NCI-H2081 (cell line): ENCODE measurements around the gene PLXNA4.

Experiments
- DNase-seq, 2 experiments: peaks; one replicate each; lab custom pipeline; 2025; lab: John Stamatoyannopoulos, UW

The PLXNA4 gene

DNA sequence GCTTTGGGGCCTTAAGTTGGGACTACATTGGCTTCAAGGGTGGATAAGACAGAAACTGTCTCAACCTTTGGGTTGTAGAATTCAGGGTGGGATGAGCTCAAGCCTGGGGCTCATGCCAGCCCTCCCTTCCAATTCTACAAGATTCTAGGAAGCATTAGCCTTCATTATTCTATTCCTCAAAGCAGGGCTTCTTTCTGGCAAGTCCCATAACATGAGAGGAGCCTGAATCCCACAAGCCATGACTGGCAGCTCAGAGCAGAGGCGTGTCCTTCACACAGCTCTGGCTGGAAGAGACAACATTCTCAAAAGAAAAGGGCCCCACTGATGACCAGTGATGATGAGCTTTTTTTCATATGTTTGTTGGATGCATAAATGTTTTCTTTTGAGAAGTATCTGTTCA lies 187.6 kb downstream of the PLXNA4 start:
- no peak for DNase-seq

DNA sequence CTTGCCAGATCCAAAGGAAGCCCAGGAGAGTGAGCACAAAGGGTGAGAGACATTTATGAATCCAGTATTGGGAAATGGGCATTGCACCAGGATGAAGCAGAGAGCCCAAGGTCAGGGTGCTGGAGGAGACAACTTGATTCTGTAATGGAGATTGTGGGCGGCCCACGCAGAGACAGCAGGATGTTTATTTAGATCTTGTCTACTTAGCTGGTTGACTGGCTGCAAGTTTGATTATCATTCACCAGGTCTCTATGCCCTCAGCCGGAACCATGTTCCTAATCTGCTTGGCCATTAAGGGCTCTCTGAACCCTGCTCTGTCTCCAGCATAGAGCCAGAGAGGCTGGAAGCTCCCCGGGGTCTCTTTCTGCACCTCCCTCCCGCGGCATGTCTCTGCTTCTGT lies 188.7 kb downstream of the PLXNA4 start:
- no peak for DNase-seq

DNA sequence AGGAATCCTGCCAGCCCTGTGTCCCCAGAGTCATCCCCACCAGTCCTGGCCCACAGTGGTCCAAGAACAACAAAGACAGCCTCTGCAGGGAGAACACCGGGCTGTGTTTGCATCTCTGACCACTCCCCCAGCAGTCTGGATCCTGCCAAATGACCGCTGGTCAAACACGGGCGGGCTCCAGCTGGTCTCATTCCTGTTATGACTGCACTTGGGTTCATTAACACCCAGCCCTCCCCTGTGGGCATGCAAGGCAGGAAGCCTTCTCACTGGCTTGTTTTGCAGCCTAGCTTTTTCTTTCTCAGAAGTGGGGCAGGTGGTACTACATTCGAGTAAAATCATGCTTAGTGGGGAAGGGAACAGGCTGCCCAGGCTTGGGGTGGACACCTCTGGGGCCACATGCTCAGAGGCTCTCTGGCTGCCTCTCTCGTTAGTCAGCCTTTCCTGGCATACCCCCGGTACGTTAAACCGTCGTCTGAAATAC lies 190.0 kb downstream of the PLXNA4 start:
- DNase-seq = peak; percentile 79 to 92

DNA sequence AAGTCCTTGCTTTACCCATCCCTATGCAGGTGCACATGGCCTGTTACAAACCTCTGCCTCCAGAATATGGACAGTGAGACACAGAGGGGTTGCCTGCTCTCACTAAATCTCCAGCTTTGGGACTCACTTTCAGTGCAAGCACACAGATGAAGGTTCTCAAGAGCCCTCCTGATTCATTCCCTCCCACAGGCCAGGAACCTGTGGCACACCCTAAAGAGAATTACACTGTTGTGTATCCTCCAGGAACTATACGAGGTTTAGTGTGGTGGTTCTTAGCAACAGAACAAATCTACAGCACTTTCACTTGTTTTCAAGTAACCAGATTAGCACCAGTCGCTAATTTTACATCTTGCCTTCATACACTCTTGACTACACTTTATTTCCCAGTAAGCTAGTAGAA lies 192.3 kb downstream of the PLXNA4 start:
- no peak for DNase-seq

DNA sequence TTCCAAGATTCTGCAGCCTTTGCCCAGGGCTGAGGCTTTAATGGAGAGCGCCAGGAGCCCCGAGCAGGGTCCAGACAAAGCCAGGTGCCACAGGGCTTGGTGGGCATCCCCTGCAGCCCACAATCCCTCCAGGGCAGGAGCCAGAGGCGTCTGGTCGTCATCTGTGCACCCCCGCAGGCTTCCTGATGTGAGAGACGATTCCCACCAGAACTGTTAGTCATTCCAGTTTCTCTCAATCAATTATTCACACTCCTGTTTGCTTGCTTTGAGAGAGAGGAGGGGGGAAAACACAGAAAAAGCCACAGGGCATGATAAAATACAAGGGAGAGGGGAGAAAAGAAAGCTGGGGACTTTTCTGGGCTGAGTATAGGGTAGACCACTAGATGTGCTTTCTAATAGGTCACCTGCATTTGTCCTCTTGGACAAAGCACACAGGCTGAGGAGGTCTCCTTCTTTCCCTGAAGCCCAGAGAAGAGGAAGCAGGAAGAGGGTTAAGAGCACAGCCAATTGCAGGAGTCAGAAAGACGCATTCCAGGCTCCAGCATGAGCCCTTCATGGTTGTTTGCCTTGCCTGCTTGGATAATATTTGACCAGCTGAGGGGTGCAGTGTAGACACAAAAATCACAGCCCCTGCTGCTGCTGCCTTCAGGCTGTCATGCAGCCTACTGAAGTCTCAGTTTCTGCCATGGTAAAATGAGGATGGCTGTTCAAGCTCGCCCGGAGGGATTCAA lies 194.4 kb downstream of the PLXNA4 start:
- peak; percentile 78 to 95 for DNase-seq

DNA sequence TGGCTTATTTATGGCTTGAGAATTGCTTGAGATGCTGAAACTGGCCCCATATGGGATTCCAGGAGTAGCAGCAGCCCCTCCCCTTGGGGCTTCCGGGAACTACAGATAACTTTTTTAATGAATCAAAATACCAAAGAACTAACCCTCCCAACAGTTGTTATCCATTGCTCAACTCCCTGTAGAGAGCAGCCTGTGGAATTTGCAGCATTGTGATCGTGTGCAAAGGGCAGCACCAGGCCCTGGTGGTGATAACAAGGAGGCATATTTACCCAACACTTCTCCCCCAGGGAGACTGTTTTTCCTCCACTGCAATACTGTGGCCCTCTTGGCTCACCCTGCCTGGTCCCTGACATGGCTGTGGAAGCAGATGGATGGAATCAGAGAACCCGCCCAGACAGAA lies 196.2 kb downstream of the PLXNA4 start:
- DNase-seq = no peak

DNA sequence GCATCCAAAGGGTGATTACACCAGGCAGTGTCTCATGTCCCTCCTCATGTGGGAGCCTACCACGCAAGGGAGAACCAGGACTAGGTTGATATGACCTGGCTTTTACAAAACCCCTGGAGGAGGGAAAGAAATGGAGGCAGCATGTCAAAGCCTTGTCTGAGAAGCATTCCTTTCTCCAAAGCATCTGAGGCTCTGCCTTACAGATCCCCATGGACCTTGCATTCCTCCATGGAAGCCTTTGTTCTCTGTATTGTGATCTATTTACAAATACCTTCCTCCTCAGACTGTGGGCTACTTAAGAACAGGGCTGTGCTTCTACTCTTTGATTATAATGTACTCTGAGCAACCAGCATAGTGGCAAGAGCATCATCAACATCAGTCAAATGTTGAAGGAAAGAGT lies 197.0 kb downstream of the PLXNA4 start:
- DNase-seq = no peak

DNA sequence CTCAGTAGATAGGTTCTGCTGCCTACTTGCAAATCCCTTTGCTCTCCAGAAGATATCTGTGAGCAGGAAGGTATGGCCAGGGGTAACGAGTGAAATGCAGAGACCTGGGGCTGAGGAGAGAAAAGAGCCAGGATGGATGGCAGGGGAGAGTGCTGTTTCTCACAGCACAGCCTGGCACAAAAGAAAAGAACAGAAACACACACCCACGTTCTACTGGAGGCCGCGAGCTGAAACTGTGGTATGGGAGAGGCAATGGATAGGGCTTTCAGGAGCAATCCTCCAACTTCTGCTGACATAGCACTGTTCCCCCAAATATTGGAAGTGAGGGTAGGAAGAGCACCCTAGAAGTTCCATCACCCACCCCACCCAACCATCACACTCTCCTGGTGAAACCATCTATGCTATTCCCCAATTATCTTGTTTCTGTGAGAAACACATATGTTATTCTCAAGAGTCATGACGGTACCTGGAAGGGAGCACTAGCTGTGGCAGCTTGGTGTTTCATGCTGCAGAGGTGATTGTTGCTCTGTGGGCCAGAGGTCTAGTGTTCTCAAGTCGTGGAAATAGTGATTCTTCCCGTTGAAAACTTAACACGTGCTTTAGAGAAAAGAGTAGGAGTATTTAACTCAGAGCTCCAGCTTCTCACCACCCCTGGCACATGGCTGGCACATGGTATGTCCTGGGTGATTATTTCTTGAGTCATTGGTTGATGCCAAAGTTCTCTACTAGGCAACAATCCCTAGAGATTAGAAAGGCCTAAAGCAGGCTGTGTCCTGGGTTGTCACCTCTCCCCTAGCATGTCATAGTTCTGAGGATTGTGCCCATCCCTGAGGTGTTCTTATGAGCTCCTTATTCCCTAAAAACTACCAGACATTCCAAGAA lies 198.3 kb downstream of the PLXNA4 start:
- no peak for DNase-seq

DNA sequence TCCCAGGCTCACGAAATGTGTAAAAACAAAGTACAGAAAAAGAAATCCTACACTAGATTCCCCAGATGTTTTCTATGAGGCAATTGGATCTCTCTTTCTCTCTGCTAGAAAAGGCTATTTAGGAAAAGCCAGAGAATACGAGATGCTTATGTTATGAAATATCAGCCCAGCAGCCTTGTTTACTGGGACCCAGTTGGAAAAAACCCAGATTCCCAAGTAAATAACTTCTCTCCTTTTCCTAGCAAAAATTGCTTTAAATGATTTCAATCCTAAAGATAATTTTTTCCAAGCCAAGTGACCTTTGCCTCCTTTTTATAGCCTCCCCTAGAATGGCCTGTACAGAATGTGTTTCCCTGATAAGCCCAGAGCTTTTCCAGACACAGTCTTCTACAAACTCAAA lies 199.3 kb downstream of the PLXNA4 start:
- DNase-seq = no peak

DNA sequence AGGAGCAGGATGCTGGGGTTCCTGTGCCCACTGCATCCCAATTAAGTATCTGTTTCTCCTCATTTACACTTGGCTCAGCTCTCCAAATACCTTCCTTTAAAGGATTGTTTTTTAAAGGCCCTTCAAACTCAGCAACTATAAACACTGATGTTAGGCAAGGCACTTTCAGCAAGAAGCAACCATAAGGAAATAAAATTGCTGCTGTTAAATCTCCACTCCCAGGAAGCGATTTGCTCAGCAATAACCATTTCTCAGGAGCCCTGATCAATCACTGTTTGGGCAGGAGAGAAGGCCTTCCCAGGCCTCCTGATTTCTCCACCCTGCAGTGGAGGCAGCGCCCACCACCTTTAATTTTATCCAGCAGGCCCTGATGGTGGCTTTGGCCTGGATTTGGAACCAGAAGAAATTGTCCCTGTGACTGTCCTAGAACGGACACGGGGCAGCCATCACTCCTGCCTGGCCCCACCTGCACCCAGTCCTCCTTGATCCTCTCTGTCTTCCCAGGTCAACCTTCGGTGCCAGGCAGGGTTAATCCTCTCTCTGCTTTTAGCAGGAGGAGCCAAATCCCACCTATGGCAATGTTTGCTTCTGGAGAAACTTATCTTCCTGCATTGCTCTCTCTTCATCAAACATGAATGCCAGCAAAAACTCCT lies 199.8 kb downstream of the PLXNA4 start:
- DNase-seq = no peak

DNA sequence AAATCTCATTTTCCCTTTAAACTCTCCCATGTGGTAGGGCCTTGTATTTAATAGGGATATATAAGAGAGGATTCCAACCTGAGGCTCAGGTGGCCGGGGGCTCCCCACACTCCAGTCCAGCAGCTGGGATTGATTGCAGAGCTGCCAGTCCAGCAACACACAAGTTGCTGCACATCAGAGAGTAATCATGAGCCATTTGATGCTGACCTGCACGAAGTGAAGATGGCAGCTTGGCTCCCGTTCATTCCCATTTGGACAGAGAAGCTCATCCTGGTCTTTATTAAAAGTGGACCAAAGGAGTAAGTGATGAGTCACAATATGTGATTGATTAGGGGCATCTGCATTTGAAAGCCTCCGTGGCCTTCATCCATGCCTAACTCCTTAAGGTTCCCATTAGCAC lies 202.4 kb downstream of the PLXNA4 start:
- DNase-seq = no peak

DNA sequence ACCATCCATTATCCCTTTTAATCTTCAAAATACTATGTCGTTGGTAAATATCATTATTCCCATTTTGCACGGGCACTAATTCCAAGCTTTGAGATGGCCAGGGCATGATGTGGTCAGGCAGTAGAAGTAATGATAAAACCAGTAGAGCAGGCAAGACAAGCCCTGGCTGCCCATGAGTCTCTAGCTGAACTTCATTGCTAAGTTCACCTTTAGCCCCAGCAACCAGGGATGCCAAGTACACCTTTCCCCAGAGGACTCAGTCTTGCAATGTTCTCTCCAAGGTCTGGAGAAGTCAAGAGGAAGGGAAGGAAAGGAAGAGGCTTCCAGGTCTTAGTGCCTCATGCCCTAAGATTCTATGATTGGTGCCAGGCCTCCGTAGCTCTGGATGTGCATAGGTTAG lies 203.2 kb downstream of the PLXNA4 start:
- no peak for DNase-seq

DNA sequence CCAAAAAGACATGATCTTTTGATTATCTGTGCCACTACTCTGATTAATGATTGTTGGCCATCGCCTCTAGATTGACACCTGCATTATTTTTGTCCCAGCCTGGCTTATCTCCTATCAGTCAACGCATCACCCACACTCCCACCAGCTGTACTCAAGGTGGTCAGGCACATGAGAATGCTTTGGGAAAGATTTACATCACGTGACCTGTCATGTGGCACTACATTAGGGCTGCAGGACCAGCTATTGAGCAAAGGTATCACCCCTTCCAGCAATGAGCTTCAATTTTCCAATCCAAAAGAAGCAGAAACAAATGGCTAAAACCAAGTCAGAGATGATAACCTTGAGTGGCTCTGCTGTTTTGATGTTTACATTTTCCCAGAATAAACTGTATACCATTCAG lies 204.3 kb downstream of the PLXNA4 start:
- no peak for DNase-seq

DNA sequence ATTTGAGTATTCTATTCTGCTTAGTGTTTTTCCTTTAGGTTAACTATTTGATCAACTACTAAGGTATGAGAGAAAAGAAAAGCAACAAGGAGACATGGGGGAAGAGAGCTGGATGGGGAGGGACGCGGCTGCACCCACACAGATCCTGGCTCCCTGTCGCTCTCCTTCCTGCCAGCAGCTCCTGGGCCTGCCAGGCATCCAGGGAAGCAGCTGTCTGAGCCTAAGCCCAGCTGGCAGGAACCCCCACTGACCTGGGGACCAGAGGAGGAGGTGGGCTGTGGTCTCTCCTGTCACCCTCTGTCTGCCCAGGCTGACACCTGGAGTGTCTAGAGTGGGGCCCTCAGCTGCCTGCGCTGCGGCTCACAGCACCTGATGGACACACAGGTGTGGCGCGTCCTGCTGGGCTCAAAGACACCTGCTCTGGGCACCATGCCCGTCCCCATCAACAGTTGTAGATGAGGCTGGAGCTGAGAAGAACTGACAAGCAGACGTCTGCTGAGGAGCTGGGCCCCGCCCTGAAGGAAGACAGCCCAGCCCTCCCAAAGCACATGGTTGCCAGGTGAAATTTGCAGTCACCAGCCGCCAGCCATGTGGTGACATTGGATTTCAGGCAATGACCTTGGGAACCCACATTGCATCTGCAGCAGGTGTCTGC lies 207.9 kb downstream of the PLXNA4 start:
- DNase-seq = peak; percentile 83 to 96

DNA sequence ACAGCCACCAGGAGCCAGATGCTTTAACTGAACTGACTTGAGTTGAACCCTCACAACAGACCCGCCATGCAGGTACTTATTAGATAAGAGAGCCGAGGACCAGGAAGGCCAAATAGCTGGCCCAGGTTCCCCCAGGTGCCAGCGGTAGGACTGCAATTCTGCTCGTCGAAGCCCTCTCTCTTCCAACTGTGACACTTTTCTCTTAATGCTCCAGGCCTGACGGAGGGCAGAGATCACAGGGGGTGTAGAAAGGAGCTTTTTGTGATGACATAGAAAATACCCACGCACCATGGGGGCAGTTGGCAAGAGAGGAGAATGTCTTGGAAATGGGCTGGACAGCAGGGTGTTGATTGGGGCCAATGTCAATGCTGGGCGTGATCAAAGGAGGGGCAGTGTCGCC lies 208.5 kb downstream of the PLXNA4 start:
- DNase-seq = no peak

DNA sequence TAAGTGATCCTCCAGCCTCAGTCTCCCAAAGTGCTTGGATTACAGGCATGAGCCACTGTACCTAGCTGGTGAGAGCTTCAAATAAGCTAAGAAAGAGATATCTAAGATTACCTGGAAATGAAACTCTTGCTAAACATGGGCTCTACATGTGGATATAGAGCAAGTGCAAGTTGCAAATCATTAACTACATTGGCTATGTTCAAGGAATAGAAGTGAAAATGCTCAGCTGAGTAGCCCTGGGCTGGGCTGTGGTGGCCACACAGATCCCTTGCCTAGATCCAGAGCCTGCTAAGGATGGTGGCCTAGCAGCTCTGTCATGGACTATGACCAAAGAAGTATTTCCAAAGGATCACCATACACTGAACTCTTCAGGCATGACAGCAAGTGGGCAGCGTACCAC lies 209.3 kb downstream of the PLXNA4 start:
- DNase-seq = no peak

DNA sequence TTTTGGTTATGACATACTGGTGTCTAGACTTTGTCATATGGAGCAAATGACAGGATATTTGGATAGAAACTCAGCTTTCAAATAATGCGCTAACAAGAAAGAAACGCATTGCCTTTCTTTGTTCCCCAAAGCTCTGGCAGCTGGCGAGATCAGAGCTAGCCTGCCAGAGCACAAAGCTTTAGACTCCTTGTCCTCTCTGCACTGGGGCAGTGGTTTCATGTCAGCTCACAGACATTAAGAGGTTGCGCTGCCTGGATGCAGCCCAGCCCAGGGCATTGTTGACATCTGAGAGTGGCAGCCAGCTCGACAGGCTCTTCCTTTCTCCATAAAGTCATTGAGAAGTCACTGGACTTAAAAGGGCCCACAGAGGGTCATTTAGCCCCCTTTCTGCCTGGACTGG lies 212.0 kb downstream of the PLXNA4 start:
- DNase-seq = peak in 1 of 2 experiments; percentile 10

DNA sequence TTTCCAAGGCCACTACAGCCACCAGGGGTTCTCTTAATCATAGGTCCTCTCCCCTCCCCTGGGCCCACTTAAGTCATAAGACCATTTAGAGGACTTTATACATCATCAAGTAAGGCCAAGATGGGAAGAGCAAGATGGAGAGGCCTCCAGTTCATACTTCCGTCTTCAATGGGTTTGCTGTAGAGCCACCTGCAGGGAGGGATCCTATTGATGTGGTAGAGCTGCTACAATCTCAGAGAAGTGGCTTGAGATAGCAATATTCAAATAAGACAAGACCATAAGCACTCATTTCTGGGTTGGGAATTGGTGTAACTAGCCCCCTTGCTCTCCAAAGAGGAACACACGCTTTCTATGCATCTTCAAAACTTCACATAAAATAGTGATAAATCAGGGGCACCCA lies 214.2 kb downstream of the PLXNA4 start:
- no peak for DNase-seq

DNA sequence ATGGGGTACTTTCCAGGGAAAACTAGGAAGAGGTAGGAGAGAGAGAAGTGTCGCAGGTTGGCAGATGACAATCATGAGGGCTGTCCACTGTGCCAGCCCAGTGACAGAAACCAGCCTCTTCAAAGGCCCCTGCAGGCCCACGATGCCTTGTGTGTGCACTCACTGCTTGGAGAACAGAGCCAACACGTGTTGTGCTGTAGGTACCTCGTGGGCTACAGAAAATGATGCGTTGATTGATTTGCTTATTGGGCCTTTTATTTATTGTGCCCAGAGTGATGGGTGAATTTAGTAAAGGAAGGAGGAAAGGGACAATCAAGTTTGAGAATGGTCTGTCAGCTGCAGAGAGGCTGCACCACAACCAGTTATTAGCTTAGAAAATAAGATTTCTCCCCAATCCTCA lies 215.1 kb downstream of the PLXNA4 start:
- DNase-seq = no peak

DNA sequence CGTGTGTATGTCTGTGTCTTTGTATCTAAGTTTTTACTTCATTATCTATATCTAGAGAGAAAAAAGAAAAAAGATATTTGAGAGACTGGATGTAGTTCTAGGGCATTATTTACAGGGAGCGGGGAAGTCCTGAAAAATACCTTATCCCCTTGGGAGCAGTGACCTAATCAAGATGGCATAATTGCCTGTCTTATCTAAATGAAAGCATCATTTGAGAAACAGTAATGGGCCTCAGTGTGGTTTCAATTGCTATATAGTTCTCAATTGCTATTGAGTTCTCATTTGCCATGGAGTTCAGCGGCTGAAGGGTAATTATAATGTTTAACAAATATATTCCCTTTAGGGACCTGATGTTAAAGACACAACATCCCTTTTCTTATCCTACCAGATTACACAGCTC lies 216.5 kb downstream of the PLXNA4 start:
- no peak for DNase-seq

DNA sequence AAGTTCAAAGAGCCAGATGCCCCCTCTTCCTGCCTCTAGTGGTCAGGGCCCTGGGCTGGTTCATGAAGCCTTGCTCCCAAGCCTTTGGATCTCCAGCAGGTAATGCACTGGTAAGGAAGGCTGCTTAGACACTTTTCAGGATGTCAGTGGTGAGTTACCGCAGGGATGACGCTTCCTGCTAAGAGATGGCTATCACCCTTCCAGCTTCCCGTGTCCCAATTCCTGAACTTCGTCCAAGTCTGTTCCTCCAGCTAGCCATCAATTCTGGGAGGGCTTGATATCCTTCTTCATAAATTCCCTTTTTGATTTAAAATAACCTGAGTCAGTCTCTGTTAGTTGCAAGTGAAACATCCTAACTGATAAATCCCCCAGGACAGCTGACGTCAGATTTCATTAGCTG lies 221.2 kb downstream of the PLXNA4 start:
- DNase-seq = no peak

DNA sequence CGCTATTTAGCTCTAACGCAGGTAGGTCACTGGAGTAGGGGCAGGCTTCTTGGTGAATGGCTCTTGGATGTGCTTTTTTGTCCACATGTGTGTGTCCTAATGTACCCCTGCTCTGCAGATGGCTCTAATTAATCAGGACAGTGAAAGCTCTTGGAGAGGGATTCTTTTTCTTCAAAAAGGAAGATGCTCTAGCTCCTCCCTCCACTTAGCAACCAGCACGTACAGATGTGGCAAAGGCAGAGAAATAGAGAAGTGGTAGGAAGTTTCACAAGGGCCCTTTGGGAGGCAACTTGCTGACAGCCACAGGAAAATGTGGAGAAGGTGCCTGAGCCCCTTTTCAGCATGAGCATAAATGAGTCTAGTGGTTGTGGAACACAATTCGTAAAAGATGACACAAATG lies 221.7 kb downstream of the PLXNA4 start:
- DNase-seq = no peak
